HepG2 (cell line): Measurements from ENCODE around the gene GRHL1. TPM values are rescaled to one million over a fixed set of nuclear protein-coding genes. Genes with fewer than 3 reads are reported as not detected.

Experiments
- ATAC-seq: fragments of 200-7000 bp; cut with Tn5 transposase; 3 replicates; pipeline ENCODE4 v1.9.1; 2020; ENCODE audit warnings: mild to moderate bottlenecking, moderate library complexity
- BruUV-seq: library from RNA; stranded (reverse); fragments of 400-500 nt; replicated peaks from 2 replicates; lab custom pipeline; 2021; lab: Mats Ljungman, UMichigan
- CTCF ChIA-PET: fragments of 300-600 bp; formaldehyde crosslinking; extraction: SDS; loops from one replicate; lab custom pipeline; 2021; ENCODE audit warnings: low total read pairs, inconsistent platforms, low intra/inter-chr PET ratio; lab: Yijun Ruan, JAX
- POLR2A ChIA-PET: fragments of 350-600 bp; sonication (Branson Sonifier 250); formaldehyde crosslinking; loops from one replicate; lab custom pipeline; 2020; ENCODE audit warnings: antibody characterized with exemption, inconsistent platforms; lab: Yijun Ruan, JAX
- DNase-seq: peaks from one replicate; pipeline ENCODE4 v3.0.0-alpha.2; 2015; ENCODE audit warnings: low spot score
- FAIRE-seq: peaks from 3 replicates; lab custom pipeline; 2011; peaks lifted over from hg19 to GRCh38; lab: Jason Lieb, UNC
- H2AFZ ChIP-seq: one replicate; pipeline ENCODE4 v1.6.1; 2011; ENCODE audit warnings: low read length, inconsistent platforms
- H3K27ac ChIP-seq: fragments of 300-600 bp; 3 replicates; pipeline ENCODE4 v1.8.0; 2011; ENCODE audit warnings: mixed run types, mild to moderate bottlenecking, mixed read lengths, low read length, inconsistent platforms; ENCODE audit not compliant: insufficient read depth; ENCODE audit errors: extremely low read length
- H3K27me3 ChIP-seq, 2 experiments: fragments of 200-600 bp in 1 of 2; 2 replicates in 1 of 2; 3 replicates in 1 of 2; pipeline versions ENCODE4 v1.6.0 to v1.8.0; 2011; ENCODE audit warnings: low read length in 2 of 2, mild to moderate bottlenecking in 2 of 2, moderate library complexity in 2 of 2, inconsistent platforms in 1 of 2; ENCODE audit not compliant: insufficient read depth in 2 of 2, control insufficient read depth in 1 of 2
- H3K36me3 ChIP-seq, 2 experiments: fragments of 200-600 bp in 1 of 2; replicated peaks in 1 of 2; 2 replicates in 1 of 2; 3 replicates in 1 of 2; pipeline versions ENCODE4 v1.5.1 to v1.8.0; 2011; ENCODE audit warnings: low read length in 2 of 2, inconsistent platforms in 1 of 2; ENCODE audit not compliant: insufficient read depth in 2 of 2, control insufficient read depth in 1 of 2
- H3K4me1 ChIP-seq: 2 replicates; pipeline ENCODE4 v1.5.1; 2012; ENCODE audit warnings: low read length, inconsistent platforms; ENCODE audit not compliant: insufficient read depth
- H3K4me2 ChIP-seq: 2 replicates; pipeline ENCODE4 v1.6.0; 2011; ENCODE audit warnings: low read depth, low read length, inconsistent platforms
- H3K4me3 ChIP-seq, 3 experiments: fragments of 200-600 bp in 1 of 3; sonication (generic), shearing (Covaris generic) in 1 of 3; replicated peaks in 1 of 3; 2 replicates each; pipeline ENCODE4 v1.5.1; 2011 to 2016; ENCODE audit warnings: low read length in 3 of 3, inconsistent platforms in 2 of 3, low read depth in 2 of 3, mild to moderate bottlenecking in 2 of 3, control low read depth in 1 of 3, mixed read lengths in 1 of 3; ENCODE audit not compliant: insufficient read depth in 1 of 3
- H3K79me2 ChIP-seq: one replicate; pipeline ENCODE4 v1.6.1; 2011; ENCODE audit warnings: low read length, inconsistent platforms; ENCODE audit not compliant: insufficient read depth
- H3K9ac ChIP-seq: 2 replicates; pipeline ENCODE4 v1.6.0; 2011; ENCODE audit warnings: mild to moderate bottlenecking, low read depth, low read length, inconsistent platforms; ENCODE audit not compliant: insufficient read depth
- H3K9me3 ChIP-seq: 2 replicates; pipeline ENCODE4 v1.5.1; 2012; ENCODE audit warnings: mild to moderate bottlenecking, low read length
- H4K20me1 ChIP-seq: 2 replicates; pipeline ENCODE4 v1.6.0; 2011; ENCODE audit warnings: inconsistent platforms, mild to moderate bottlenecking, low read length, moderate library complexity; ENCODE audit not compliant: insufficient read depth
- HMG20B ChIP-seq: conservative IDR thresholded peaks from 2 replicates; pipeline ENCODE4 v1.6.1; 2016; ENCODE audit warnings: missing genetic modification reagents, missing compliant biosample characterization
- MAFF ChIP-seq: IDR thresholded peaks from 2 replicates; pipeline ENCODE4 v1.6.1; 2011; ENCODE audit warnings: low read depth, low read length, improper control_type of control experiment
- STAT5B ChIP-seq: sonication (generic); formaldehyde crosslinking; IDR thresholded peaks from 2 replicates; pipeline ENCODE4 v1.4.0; 2020; ENCODE audit warnings: missing genetic modification reagents
- ZNF777 ChIP-seq: sonication (generic); formaldehyde crosslinking; IDR thresholded peaks from 2 replicates; pipeline ENCODE4 v1.4.0; 2020; ENCODE audit warnings: missing genetic modification reagents
- WGBS: methylation state at CpG from one replicate; pipeline ENCODE4 v1.1.6; 2017; ENCODE audit warnings: low lambda C conversion rate; 5-methylcytosine and 5-hydroxymethylcytosine counted together
- in situ Hi-C: cut with HindIII; loops from 2 replicates; pipeline ENCODE4 v1.10.0; 2017; ENCODE audit warnings: low pct_unique_long_range_greater_than_20kb; ENCODE audit not compliant: extremely low pct_ligation_motif_present
- intact Hi-C: fragments of 100-400 bp; cut with micrococcal nuclease; formaldehyde crosslinking; loops from one replicate; pipeline ENCODE4 v1.10.0; 2022; ENCODE audit not compliant: unreplicated experiment
- polyA plus RNA-seq, 8 experiments: library from polyadenylated mRNA; depleted of rRNA in 3 of 8; stranded (reverse) in 7 of 8; unstranded in 1 of 8; fragments of >200 nt; fragmentation: Illumina TruSeq in 4 of 8; extraction: Trizol in 4 of 8; gene quantifications; 2 replicates each; pipeline versions ENCODE4 v1.2.1 to v1.2.3, GENCODE V29; 2011 to 2016; ENCODE audit warnings: low read depth in 4 of 8, missing spikeins in 1 of 8, mixed read lengths in 1 of 8; ENCODE audit not compliant: insufficient read depth in 1 of 8
- total RNA-seq, 5 experiments: library from RNA; depleted of rRNA; stranded (reverse); fragments of >200 nt; fragmentation: Illumina TruSeq; extraction: Trizol; gene quantifications; 2 replicates each; pipeline ENCODE4 v1.2.3, GENCODE V29; 2016; ENCODE audit warnings: low read depth in 1 of 5

The GRHL1 gene
- total and polyA plus RNA-seq, 2 of the 13 experiments (the other 11 are each of a cell fraction or from before 2014, with no cell fraction given) = 9.3 to 12.0 TPM

GRCh38 chr2:10003206-10004125 lies 52.0 kb downstream of the GRHL1 start:
- no peaks in the 10 kb centered on the region for H3K9me3 ChIP-seq
- peaks cover 9 to 25% of the 10 kb centered on the region in 2 experiments; a peak in 3 of 5 replicates for H3K36me3 ChIP-seq
- no peak overlapping the region for H2AFZ ChIP-seq
- ChIA-PET POLR2A (no interaction called here), CTCF (no interaction called here)
- intact Hi-C loops (no loop called here), in situ Hi-C loops (no loop called here)
- H3K4me3 ChIP-seq = no peak overlapping the region
- ATAC-seq = no peak
- H4K20me1 ChIP-seq = no peaks in the 10 kb centered on the region; the same call in 1 of the 2 replicates
- peaks cover 0 to 3% of the 10 kb centered on the region in 2 experiments; a peak in 1 of 5 replicates for H3K27me3 ChIP-seq
- no peak overlapping the region for H3K27ac ChIP-seq
- no peak for FAIRE-seq
- H3K79me2 ChIP-seq = no peaks in the 10 kb centered on the region
- H3K9ac ChIP-seq = no peak overlapping the region
- WGBS = 95% methylated on average over 20 of the region's 20 CpGs
- DNase-seq = no peak
- H3K4me1 ChIP-seq = peaks cover 11% of the 10 kb centered on the region
- no peak overlapping the region for H3K4me2 ChIP-seq
- TF ChIP-seq MAFF (no peak), HMG20B (CRISPR knock-in tag) (no peak), STAT5B (CRISPR knock-in tag) (no peak)
- no TSS peak for BruUV-seq

GRCh38 chr2:10004401-10004800 lies 52.9 kb downstream of the GRHL1 start:
- 87% methylated on average over 5 of the region's 5 CpGs for WGBS
- no peaks in the 10 kb centered on the region for H3K9me3 ChIP-seq
- H3K4me3 ChIP-seq = no peak overlapping the region
- no peaks in the 10 kb centered on the region for H3K79me2 ChIP-seq
- H3K4me2 ChIP-seq = no peak overlapping the region
- no peak for TF ChIP-seq ZNF777 (CRISPR knock-in tag)
- ATAC-seq (no peak), DNase-seq (no peak), FAIRE-seq (no peak)
- in situ Hi-C loops (no loop called here), intact Hi-C loops (no loop called here)
- H3K9ac ChIP-seq = no peak overlapping the region
- H3K27ac ChIP-seq = no peak overlapping the region
- H2AFZ ChIP-seq = no peak overlapping the region
- H3K4me1 ChIP-seq = peaks cover 15% of the 10 kb centered on the region
- H3K27me3 ChIP-seq = peaks cover 0 to 9% of the 10 kb centered on the region in 2 experiments; a peak in 1 of 5 replicates
- H4K20me1 ChIP-seq = no peaks in the 10 kb centered on the region; the same call in 1 of the 2 replicates
- ChIA-PET POLR2A (no interaction called here), CTCF (no interaction called here)
- no TSS peak for BruUV-seq
- peaks cover 4 to 18% of the 10 kb centered on the region in 2 experiments; a peak in 3 of 5 replicates for H3K36me3 ChIP-seq
